Measurements from ENCODE around the gene EGFL8. TPM values are rescaled to one million over a fixed set of nuclear protein-coding genes. Genes with fewer than 3 reads are reported as not detected.

Gene EGFL8
- total and polyA plus RNA-seq, 7 donors = 2.3 to 24.4 (median 13.8) TPM

GRCh38 chr6:32154514-32155161, 9.8 kb upstream of the EGFL8 start:
- Histone ChIP-seq H3K4me1 (peaks cover 0 to 57% (median 49%) of the 10 kb centered on the region in 4 donors), H3K9me3 (no peaks in the 10 kb centered on the region), H3K27me3 (no peaks in the 10 kb centered on the region), H3K4me3 (peak overlapping the region; percentile 61 to 80 (median 78)), H3K36me3 (peaks cover 14 to 39% (median 20%) of the 10 kb centered on the region in 4 donors), H3K27ac (peak overlapping the region; percentile 88 to 93 (median 92))
- peak; percentile 89 for DNase-seq
- 3 to 4% methylated on average over 34 of the region's 34 CpGs for WGBS, 2 donors
- TF ChIP-seq POLR2A (IDR thresholded peaks at IDR 0.05) (no peak), CTCF (IDR thresholded peaks at IDR 0.05) (peak; percentile 55 to 77 (median 60)), POLR2AphosphoS5 (IDR thresholded peaks at IDR 0.05) (peak in 3 of 4 donors; percentile 4 to 26 (median 15)), EP300 (IDR thresholded peaks at IDR 0.05) (no peak)
- intact Hi-C loops (cut with DNase I) = loop anchor here (1.0 to 10.0 kb wide), 4 partner anchors 22 to 110 kb away; partner anchors contain the start of gene AGPAT1

GRCh38 chr6:32156891-32157290, 7.5 kb upstream of the EGFL8 start:
- peaks cover 14 to 45% (median 20%) of the 10 kb centered on the region in 4 donors for H3K36me3 ChIP-seq

GRCh38 chr6:32158052-32158451, 6.3 kb upstream of the EGFL8 start:
- Histone ChIP-seq H3K27ac (no peak overlapping the region), H3K9me3 (no peaks in the 10 kb centered on the region), H3K36me3 (peaks cover 14 to 57% (median 20%) of the 10 kb centered on the region in 4 donors), H3K4me1 (peaks cover 0 to 25% (median 19%) of the 10 kb centered on the region in 4 donors), H3K27me3 (no peaks in the 10 kb centered on the region), H3K4me3 (no peak overlapping the region)
- intact Hi-C loops (cut with DNase I) = loop anchor here (10.0 kb wide), 1 partner anchor 113 kb away; no protein-coding TSS in a partner anchor
- TF ChIP-seq POLR2A (IDR thresholded peaks at IDR 0.05) (no peak), EP300 (IDR thresholded peaks at IDR 0.05) (no peak), POLR2AphosphoS5 (IDR thresholded peaks at IDR 0.05) (no peak), CTCF (IDR thresholded peaks at IDR 0.05) (no peak)
- no peak for DNase-seq

More at GRCh38 chr6:32156891-32157290, 7.5 kb upstream of the EGFL8 start:
- WGBS, 2 donors = 90 to 94% methylated on average over 9 of the region's 9 CpGs
- H3K27ac ChIP-seq = no peak overlapping the region
- H3K27me3 ChIP-seq = no peaks in the 10 kb centered on the region
- TF ChIP-seq POLR2A (IDR thresholded peaks at IDR 0.05) (no peak), EP300 (IDR thresholded peaks at IDR 0.05) (no peak), POLR2AphosphoS5 (IDR thresholded peaks at IDR 0.05) (no peak), CTCF (IDR thresholded peaks at IDR 0.05) (no peak)
- no peak for DNase-seq
- H3K9me3 ChIP-seq = no peaks in the 10 kb centered on the region
- intact Hi-C loops (cut with DNase I) = loop anchor here (10.0 kb wide), 1 partner anchor 112 kb away; no protein-coding TSS in a partner anchor
- peaks cover 0 to 36% (median 30%) of the 10 kb centered on the region in 4 donors for H3K4me1 ChIP-seq
- no peak overlapping the region for H3K4me3 ChIP-seq

GRCh38 chr6:32163559-32164258, 686 bp upstream of the EGFL8 start:
- peak overlapping the region; percentile 53 to 60 (median 56) for H3K27ac ChIP-seq
- intact Hi-C loops (cut with DNase I) = no loop called here
- H3K4me1 ChIP-seq = peaks cover 0 to 3% (median 0%) of the 10 kb centered on the region in 4 donors
- TF ChIP-seq CTCF (IDR thresholded peaks at IDR 0.05) (no peak), EP300 (IDR thresholded peaks at IDR 0.05) (no peak), POLR2A (IDR thresholded peaks at IDR 0.05) (no peak), POLR2AphosphoS5 (IDR thresholded peaks at IDR 0.05) (no peak)
- H3K36me3 ChIP-seq = peaks cover 10 to 74% (median 24%) of the 10 kb centered on the region in 4 donors
- H3K4me3 ChIP-seq = no peak overlapping the region
- no peak for DNase-seq
- H3K9me3 ChIP-seq = no peaks in the 10 kb centered on the region
- WGBS, 2 donors = 92% methylated on average over 7 of the region's 7 CpGs
- no peaks in the 10 kb centered on the region for H3K27me3 ChIP-seq
